ENCODE data around the gene GPS2. TPM values are rescaled to one million over a fixed set of nuclear protein-coding genes. Genes with fewer than 3 reads are reported as not detected.

Gene GPS2
- total RNA-seq, 1 donor from 2014 or later, result 20.5 TPM

DNA sequence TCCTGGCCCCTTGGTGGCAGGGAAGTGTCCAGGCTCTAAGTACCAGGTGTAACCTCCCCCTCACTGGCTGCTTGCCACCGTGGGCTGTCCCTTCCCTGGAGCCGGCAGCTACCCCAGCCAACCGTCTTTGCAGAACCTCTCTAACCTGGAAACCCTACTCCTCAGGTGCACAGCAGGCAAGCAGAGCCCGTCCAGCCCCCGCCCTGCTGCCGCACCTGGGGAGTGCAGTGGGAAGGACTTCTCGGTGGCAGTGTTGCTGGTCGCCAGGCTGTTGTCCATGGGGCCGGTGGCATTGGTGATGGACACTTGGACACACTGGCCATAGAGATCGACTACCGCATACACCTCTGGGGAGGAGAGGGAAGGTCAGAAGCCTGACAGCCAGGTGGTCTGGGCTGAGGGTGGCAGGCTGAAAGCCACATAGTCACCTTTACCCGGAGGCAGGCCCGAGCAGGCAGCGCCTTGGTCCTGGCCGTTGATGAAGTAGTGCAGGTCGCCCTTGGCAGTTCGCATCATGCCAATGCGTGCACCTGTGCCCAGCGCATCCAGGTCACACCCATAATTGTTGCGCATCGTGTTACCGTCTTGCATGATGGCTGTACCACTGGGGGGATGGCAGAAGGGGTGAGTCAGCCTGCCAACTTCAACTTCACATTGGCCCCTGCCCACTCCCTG, 7.5 kb upstream of the GPS2 start:
- H3K36me3 ChIP-seq, result no peaks in the 10 kb centered on the region
- H4K20me1 ChIP-seq (ENCODE audit: low read depth), result peaks cover 4% of the 10 kb centered on the region
- Mint-ChIP-seq H3K36me3 (peaks cover 24% of the 10 kb centered on the region), H3K27me3 (ENCODE audit: insufficient read depth, low read depth) (peaks cover 6% of the 10 kb centered on the region), H3K9me3 (no peaks in the 10 kb centered on the region), H3K4me1 (peaks cover 2% of the 10 kb centered on the region), H3K4me3 (no peak overlapping the region), H3K27ac (no peak overlapping the region)
- no peak overlapping the region for H3K4me3 ChIP-seq
- no peaks in the 10 kb centered on the region for H3K9me3 ChIP-seq (ENCODE audit: low read depth)
- DNase-seq (ENCODE audit: low spot score), result no peak
- H3K9ac ChIP-seq, result no peak overlapping the region
- no peak overlapping the region for H2AFZ ChIP-seq (replicated peaks)
- H3K27ac ChIP-seq, result no peak overlapping the region
- no peak overlapping the region for H3K4me2 ChIP-seq
- H3K79me2 ChIP-seq (ENCODE audit: low read depth), result peaks cover 7% of the 10 kb centered on the region
- no peak for TF ChIP-seq EZH2 (IDR thresholded peaks at IDR 0.05)
- no peaks in the 10 kb centered on the region for H3K27me3 ChIP-seq
- no peaks in the 10 kb centered on the region for H3K4me1 ChIP-seq
- H3F3A ChIP-seq (ENCODE audit: low read depth), result peaks cover 5% of the 10 kb centered on the region

DNA sequence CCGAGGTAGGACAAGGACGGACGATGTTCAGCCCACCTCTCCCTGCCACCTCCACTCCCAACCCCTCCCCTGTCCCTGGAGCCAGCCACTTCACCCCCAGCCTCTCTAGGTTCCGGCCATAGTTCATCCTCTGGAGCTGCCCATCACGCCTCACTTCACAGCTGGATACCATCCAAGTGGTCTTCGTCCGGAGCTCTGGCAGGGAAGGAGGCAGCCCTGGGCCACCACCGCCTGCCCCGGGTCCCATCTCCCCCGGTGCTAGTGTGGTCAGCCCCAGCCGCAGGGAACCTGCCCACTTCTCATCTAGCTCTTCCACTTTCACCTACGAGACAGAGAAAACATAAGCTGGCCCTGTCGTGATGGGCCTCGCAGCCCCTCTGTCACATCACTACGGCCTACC, 6.3 kb upstream of the GPS2 start:
- H3K27me3 ChIP-seq, result no peaks in the 10 kb centered on the region
- TF ChIP-seq, protein P1, sequence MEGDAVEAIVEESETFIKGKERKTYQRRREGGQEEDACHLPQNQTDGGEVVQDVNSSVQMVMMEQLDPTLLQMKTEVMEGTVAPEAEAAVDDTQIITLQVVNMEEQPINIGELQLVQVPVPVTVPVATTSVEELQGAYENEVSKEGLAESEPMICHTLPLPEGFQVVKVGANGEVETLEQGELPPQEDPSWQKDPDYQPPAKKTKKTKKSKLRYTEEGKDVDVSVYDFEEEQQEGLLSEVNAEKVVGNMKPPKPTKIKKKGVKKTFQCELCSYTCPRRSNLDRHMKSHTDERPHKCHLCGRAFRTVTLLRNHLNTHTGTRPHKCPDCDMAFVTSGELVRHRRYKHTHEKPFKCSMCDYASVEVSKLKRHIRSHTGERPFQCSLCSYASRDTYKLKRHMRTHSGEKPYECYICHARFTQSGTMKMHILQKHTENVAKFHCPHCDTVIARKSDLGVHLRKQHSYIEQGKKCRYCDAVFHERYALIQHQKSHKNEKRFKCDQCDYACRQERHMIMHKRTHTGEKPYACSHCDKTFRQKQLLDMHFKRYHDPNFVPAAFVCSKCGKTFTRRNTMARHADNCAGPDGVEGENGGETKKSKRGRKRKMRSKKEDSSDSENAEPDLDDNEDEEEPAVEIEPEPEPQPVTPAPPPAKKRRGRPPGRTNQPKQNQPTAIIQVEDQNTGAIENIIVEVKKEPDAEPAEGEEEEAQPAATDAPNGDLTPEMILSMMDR (IDR thresholded peaks at IDR 0.05), result no peak
- no peak for TF ChIP-seq EZH2 (IDR thresholded peaks at IDR 0.05)
- no peak for TF ChIP-seq EZH2phosphoT487 (IDR thresholded peaks at IDR 0.05)
- peaks cover 6% of the 10 kb centered on the region for H3K27me3 Mint-ChIP-seq (ENCODE audit: insufficient read depth, low read depth)
- H3K4me3 ChIP-seq, result no peak overlapping the region
- H3K4me1 ChIP-seq, result no peaks in the 10 kb centered on the region
- H3K9me3 Mint-ChIP-seq, result no peaks in the 10 kb centered on the region
- no peaks in the 10 kb centered on the region for H3K79me2 ChIP-seq (ENCODE audit: low read depth)
- no peak overlapping the region for H3K9ac ChIP-seq
- peaks cover 23% of the 10 kb centered on the region for H3K36me3 Mint-ChIP-seq
- H3F3A ChIP-seq (ENCODE audit: low read depth), result peaks cover 12% of the 10 kb centered on the region
- DNase-seq (ENCODE audit: low spot score), result no peak
- H3K9me3 ChIP-seq (ENCODE audit: low read depth), result no peaks in the 10 kb centered on the region
- peaks cover under 1% of the 10 kb centered on the region for H3K4me1 Mint-ChIP-seq
- no peak overlapping the region for H3K4me2 ChIP-seq
- peaks cover 4% of the 10 kb centered on the region for H4K20me1 ChIP-seq (ENCODE audit: low read depth)
- no peak overlapping the region for H3K27ac Mint-ChIP-seq
- H3K4me3 Mint-ChIP-seq, result no peak overlapping the region
- H2AFZ ChIP-seq (replicated peaks), result no peak overlapping the region
- no peak overlapping the region for H3K27ac ChIP-seq
- no peaks in the 10 kb centered on the region for H3K36me3 ChIP-seq

- H3K9me3 Mint-ChIP-seq, result no peaks in the 10 kb centered on the region
- Histone ChIP-seq H3K36me3 (no peaks in the 10 kb centered on the region), H3K4me3 (no peak overlapping the region), H3K27me3 (no peaks in the 10 kb centered on the region), H3K4me1 (peaks cover 6% of the 10 kb centered on the region), H3K9ac (no peak overlapping the region), H3K79me2 (ENCODE audit: low read depth) (peaks cover 14% of the 10 kb centered on the region), H3K4me2 (no peak overlapping the region), H3K27ac (no peak overlapping the region), H4K20me1 (ENCODE audit: low read depth) (peaks cover 16% of the 10 kb centered on the region), H2AFZ (replicated peaks) (no peak overlapping the region), H3K9me3 (ENCODE audit: low read depth) (no peaks in the 10 kb centered on the region), H3F3A (ENCODE audit: low read depth) (peaks cover 37% of the 10 kb centered on the region)
- no peak overlapping the region for H3K27ac Mint-ChIP-seq
- peaks cover 16% of the 10 kb centered on the region for H3K4me1 Mint-ChIP-seq
- peaks cover 10% of the 10 kb centered on the region for H3K27me3 Mint-ChIP-seq (ENCODE audit: insufficient read depth, low read depth)
- TF ChIP-seq EZH2 (IDR thresholded peaks at IDR 0.05) (no peak), EZH2phosphoT487 (IDR thresholded peaks at IDR 0.05) (no peak)
- TF ChIP-seq, protein P1 (IDR thresholded peaks at IDR 0.05), result no peak
- peaks cover 23% of the 10 kb centered on the region for H3K36me3 Mint-ChIP-seq
- no peak for DNase-seq (ENCODE audit: low spot score)
- no peak overlapping the region for H3K4me3 Mint-ChIP-seq
Observed at GRCh38 chr17:7318121-7318860, 3.1 kb upstream of the GPS2 start.
